WTC11 (cell line): Measurements from ENCODE around the gene C20orf204.

ENCODE experiments used
- EMX1 ChIP-seq: fragments of 250-450 bp; sonication (Bioruptor Pico); IDR thresholded peaks from 2 replicates; pipeline ENCODE4 v1.8.0; 2021; ENCODE audit warnings: mild to moderate bottlenecking
- TF ChIP-seq, protein P1 (sequence below): sonication (generic); formaldehyde crosslinking; IDR thresholded peaks from 2 replicates; pipeline ENCODE4 v1.8.0; 2022; ENCODE audit warnings: mild to moderate bottlenecking, missing genetic modification reagents

DNA sequence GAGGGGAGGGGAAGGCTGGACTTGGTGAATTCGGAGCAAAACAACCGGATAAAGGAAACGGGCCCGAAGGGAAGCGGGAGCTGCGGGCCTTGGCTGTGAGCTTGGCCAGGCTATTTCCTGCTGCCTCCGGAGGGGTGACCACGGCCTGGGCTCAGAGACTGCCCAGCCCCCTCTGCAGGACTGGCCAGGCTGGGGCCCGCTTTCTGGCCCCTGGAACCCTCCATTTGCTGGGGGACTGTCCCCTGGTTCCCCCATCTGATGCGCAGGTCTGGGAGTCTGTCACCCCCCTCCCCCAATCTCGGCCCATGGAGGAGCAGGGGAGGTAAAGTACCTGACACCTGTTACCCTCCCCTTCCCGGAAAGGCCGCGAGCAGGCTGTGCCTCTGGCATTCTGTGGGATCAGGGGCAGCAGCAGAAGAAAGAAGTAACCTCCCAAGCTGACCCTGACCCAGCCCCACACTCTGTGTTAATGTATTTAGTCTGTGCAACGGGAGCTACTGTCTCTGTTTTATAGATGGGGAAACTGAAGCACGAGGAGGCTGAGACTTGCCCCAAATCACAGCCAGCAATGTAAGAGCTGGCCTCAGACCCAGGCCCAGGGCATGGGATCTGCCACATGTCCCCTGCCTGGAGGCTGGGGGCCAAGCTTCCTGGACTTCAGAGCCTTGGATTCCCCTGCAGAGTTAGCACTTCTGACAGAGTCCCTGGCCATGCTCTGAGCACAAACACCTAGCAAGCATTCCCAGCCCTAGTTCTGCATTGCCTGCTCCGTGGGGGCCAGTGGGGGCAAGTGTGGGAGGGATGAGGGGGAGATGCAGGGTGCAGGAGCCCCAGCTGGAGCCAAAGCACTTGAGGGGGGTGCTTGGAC lies 3.5 kb downstream of the C20orf204 start:
- no peak for TF ChIP-seq EMX1 (CRISPR knock-in tag)
- TF ChIP-seq, protein P1, sequence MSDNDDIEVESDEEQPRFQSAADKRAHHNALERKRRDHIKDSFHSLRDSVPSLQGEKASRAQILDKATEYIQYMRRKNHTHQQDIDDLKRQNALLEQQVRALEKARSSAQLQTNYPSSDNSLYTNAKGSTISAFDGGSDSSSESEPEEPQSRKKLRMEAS (CRISPR knock-in tag), result no peak; the same call in 1 of the 2 replicates
